HFF-Myc (cell line): Measurements from ENCODE around the gene SMURF2.

Experiments used
- DNase-seq: peaks from one replicate; pipeline ENCODE4 v3.0.0-alpha.2; 2011; ENCODE audit warnings: low read depth; ENCODE audit errors: extremely low read depth
- H3K4me3 ChIP-seq: replicated peaks from 2 replicates; pipeline ENCODE4 v1.5.1; 2011; ENCODE audit warnings: low read depth, mild to moderate bottlenecking, control low read depth, low read length
- CTCF ChIP-seq: IDR thresholded peaks from 2 replicates; pipeline ENCODE4 v1.5.1; 2012; ENCODE audit warnings: mild to moderate bottlenecking, low read depth, low read length, control low read depth; ENCODE audit errors: missing control alignments

The SMURF2 gene

GRCh38 chr17:64603987-64604386, 58.1 kb downstream of the SMURF2 start:
- no peak for DNase-seq
- no peak for TF ChIP-seq CTCF
- H3K4me3 ChIP-seq, result no peak overlapping the region

DNA sequence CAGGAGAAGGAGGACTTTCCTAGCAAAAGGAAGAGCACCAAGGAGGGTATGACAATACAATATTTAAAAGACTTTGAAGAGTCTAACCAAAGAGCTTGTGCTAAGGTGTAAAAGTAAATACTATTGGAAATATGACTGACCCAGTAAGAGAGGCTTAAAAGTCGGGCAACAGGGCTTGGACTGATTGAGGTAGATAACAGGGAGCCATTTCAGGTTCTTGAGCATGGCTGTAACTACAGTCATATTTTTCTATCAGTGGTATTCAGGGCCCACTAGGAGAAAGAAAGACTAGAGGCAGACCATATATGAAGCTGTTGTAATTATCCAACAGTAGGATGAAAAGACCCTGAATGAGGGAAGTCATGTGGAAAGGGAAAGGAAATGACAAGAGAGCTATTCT, 62.3 kb downstream of the SMURF2 start:
- no peak overlapping the region for H3K4me3 ChIP-seq
- no peak for DNase-seq
- TF ChIP-seq CTCF, result no peak

DNA sequence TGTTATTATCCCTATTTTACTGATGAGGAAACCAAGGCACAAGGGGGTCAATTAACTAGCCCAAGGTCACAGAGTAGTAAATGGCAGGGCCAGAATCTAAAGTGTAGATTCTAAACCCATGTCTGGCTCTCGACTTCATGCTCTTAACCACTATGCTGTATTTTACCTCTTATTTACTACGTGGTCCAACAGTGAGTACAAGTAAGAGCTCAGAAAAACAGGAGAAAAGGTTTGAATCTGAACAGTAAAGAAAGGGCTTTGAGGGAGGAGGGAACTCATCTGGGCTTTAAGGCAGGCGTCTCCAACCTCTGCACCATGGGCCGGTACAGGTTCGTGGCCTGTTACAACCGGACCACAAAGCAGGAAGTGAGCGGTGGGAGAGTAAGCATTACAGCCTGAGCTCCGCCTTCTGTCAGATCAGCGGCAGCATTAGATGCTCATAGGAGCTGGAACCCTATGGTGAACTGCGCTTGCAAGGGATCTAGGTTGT, 62.9 kb downstream of the SMURF2 start:
- H3K4me3 ChIP-seq, result no peak overlapping the region
- no peak for TF ChIP-seq CTCF
- DNase-seq, result no peak

GRCh38 chr17:64598672-64599071, 63.4 kb downstream of the SMURF2 start:
- H3K4me3 ChIP-seq, result no peak overlapping the region
- TF ChIP-seq CTCF, result no peak
- no peak for DNase-seq

DNA sequence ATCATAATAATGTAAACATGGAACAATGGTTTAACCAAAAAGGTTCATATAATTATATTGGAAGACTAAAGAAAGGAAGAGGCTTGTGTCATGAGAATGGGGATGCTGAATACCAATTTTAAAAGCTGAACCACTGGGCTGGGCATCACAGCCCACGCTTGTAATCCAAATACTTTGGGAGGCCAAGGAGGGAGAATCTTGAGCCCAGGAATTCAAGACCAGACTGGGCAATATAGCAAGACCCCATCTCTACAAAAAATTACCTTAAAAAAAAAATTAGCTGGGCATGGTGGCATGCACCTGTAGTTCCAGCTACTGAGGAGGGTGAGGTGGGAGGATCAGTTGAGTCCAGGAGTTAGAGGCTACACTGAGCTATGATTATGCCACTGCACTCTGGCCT, 65.1 kb downstream of the SMURF2 start:
- no peak for TF ChIP-seq CTCF
- no peak for DNase-seq
- H3K4me3 ChIP-seq, result no peak overlapping the region

- DNase-seq, result no peak
- no peak overlapping the region for H3K4me3 ChIP-seq
- TF ChIP-seq CTCF, result no peak
These were observed 65.7 kb downstream of the SMURF2 start for GRCh38 chr17:64596439-64596838.

DNA sequence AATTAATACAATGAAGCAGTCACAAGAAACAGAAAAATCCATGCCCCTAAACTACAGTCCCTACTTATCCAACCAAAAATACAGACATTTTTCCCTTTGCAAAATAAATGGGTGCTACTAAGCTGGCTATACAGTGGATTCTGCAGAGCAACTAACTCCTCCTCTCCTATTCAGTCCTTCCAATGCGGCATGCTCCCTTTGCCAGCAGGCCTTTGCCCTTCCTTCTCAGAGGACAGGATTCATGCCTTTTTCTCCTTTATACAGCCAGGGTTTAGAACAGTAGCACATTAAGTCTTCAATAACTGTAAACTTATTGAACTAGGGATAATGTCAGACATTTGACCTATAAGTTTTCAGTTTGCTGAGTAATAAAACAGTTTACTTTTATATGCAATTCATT, 70.2 kb downstream of the SMURF2 start:
- H3K4me3 ChIP-seq, result no peak overlapping the region
- no peak for DNase-seq
- TF ChIP-seq CTCF, result no peak
